NCI-H460 (cell line): Measurements from ENCODE around the gene PARVG. TPM values are rescaled to one million over a fixed set of nuclear protein-coding genes. Genes with fewer than 3 reads are reported as not detected.

Experiments
- DNase-seq: peaks from one replicate; pipeline ENCODE4 v3.0.0-alpha.2; 2016; ENCODE audit warnings: low read depth; ENCODE audit errors: extremely low read depth
- total RNA-seq: library from RNA; depleted of rRNA; stranded (reverse); fragments of >200 nt; shearing (Covaris generic); gene quantifications from 2 replicates; pipeline ENCODE4 v1.2.3, GENCODE V29; 2014

The PARVG gene
- total RNA-seq, 1 experiment from 2014 or later, result not detected

DNA sequence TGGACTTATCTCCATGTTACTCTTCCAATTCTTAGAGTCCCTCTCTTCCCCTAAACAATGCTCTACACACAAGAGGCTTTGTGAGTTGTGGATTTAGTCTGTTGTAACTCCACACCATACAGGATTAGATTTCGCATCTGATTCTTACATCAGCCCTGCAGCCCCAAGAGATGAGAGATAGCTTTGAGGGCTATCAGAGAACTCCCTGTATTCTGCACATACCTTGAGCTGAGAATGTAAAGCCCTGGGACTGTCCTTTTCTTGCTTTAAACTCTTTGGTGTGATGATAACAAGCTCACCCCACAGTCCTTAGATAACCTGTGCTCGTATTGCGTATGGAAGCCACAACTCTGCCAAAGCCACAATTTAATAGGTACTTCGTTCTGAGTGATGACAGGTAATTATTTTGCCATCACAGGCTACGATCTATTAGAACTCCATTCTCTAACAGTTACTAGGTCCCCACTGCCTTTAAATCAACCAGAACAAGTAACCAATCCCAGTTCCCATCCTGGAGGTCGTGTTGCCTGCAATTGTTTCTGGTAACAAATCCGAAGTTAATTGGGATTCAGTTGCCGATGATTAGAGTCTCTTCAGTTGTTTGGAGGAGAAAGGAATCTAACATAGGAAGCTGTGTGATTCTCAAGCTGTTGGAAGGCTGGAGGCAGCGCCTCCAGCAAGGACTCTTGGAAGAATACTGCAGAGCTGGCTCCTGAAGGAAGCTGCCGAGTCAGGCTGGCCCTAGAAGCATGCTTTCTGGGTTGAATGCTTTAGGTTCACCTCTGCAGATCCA is 1.3 kb upstream of the PARVG start:
- no peak for DNase-seq

DNA sequence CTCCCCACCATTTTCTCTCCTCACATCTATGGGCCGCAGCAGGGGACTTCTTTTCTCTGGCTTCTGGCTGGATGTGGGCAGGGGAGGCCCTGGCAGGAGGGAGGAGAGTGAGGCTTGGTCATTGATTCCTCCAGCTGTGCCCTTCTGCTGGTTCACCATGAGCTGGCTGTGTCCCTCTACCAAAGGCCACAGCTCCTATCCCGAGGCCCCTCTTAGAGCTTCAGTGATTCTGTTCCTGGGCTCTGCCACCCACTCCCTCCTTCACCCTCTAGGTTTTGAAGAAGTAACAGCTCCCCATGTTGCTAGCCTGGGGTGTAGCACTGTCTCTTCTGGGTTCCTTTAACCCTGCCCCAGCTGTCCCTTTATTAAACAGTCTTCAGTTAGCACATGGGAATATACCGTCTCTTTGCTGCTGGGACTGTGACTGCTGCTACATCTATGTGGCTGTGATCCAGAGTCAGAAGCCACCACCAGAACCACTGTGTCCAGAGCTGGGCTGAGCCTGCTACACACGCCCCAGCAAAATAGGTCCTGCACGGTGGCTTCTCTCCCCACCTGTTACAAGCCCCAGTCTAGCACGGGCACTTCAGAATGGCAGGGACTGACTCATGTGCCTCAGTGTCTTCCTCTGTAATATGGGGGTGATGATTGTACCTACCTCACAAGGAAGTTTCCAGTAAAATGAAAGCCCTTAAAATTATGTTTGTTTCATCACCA is 578 bp upstream of the PARVG start:
- no peak for DNase-seq

DNA sequence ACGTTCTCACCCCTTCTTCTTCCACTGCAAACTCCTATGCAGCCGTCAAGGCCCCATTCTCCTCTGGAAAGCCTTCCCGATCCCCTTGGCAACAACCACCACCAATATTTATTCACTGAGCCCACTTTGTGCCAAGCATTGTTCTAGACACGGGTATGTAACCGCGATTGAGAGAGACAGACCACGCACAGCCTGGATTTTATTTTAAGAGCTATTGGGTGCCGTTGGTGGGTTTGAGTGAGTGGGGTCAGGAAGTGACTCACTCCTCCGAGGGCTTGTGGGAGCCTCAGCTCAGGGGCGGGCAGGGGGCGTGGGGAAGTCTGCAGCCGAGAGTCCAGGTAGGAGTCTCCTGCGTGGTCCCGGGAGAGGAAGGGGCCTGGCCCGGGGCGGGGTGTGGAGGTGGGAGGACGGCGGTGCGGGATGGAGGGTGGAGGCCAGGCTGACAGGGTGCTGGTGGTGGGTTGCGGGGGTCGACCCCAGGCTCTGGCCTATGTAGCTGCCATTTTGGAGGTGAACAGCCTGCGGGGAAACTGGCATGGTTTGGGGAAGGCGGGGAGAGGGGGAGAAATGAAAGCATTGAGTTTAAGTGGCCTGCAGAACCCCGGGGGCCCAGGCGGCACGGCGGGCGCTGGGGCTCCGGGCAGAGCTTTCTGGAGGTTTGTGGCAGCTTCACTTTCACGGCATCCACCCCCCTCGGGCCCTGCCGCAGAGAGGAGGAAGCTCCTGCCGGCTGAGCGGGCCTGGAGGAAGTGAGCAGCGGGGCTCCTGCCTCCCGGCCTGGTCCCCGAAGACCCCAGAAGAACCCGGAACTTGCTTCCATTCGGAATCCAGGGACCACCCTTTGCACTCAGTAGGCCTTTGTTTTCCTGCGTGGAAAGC is 547 bp downstream of the PARVG start:
- no peak for DNase-seq

DNA sequence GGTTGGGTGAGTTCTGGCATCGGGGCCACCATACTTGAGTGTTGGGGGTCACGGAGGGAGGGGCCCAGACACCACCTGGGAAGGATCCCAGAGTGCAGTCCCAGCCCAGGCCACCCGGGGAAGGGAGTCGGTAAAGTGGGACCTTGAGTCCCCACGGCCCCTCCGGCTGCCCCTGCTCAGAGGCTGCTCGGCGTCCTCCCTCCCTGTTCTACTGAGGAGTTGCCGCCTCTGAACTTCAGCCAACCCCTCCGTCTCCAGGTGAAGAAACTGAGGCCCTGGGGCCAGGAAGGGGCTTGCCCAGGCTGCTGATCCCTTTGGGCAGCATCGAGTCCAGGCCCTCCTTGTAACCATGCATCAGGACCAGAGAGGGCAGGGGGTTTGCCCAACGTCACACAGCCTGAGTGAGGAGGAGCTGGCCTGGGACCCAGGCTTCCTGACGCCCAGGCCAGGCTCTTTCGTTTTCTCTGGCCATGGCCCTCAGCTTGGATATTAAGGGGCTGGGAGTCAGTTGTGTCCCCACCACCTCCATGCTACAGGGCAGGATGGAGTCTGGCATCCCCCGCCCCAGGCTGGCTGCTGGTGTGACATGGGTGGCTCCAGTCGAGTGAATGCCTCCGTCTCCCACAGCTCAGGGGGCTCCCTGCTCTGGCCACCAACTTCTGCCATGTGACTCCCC is 1.3 kb downstream of the PARVG start:
- no peak for DNase-seq

DNA sequence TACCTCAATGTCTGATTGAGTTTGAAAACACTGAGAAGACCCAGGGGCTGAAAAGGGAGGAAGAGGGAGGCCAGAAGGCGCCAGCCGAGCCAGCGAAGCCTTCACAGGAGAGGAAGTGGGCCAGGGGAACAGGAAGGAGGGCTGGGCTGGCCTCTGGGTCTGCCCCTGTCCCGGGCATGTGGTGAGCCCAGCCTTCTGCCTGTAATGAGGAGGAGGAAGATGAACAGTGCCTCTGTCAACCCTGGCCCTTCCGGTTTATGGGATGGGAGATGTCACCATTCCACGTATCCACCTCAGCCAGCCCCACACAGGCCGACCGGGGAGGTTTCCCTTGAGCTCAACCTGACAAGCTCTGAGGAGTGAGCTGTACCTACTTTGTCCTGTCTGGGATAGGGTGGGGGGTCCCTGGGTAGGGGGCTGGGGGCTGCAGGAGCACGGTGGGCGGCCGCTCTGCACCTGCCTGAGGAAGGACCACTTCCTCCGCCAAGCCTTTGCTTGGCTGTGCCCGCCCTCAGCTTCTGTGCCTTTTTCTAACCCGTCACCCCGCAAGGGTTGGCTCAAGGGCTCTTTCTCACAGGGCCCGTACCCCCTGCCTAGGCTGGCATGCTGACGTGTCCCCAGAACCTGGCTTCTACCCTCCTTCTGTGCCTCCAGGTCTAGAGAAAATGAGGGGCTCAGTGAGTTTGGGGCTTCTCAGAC is 2.0 kb downstream of the PARVG start:
- DNase-seq, result no peak

DNA sequence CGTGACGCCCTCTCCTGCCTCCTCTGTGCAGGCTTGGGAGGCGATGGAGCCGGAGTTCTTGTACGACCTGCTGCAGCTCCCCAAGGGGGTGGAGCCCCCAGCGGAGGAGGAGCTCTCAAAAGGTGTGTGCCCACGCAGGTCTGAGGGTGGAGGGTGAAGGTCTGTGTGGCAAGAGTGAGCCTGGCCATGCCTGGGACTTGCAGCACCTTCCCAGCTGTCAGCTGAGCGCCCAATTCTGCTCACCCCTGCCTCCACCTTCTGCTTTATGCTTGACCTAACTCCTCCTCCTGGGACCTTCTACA is 2.5 kb downstream of the PARVG start:
- no peak for DNase-seq

DNA sequence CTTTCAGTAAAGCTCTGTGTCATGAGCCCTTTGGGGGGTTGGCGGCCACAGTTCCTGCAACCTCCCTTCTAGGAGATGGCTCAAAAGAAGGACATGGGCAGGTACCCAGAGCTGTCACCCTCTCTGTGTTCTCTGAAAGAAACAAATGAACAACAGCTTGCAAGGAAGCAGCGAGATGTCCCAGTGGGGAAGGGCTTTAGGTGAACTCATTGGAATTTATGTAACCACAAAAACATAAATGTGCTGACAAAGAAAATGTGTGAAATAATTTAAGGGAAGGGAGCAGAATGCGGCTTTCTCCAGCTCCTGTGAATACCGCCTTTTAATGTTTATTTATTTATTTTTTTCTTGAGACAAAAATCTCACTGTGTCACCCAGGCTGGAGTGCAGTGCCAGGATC is 3.3 kb downstream of the PARVG start:
- no peak for DNase-seq

DNA sequence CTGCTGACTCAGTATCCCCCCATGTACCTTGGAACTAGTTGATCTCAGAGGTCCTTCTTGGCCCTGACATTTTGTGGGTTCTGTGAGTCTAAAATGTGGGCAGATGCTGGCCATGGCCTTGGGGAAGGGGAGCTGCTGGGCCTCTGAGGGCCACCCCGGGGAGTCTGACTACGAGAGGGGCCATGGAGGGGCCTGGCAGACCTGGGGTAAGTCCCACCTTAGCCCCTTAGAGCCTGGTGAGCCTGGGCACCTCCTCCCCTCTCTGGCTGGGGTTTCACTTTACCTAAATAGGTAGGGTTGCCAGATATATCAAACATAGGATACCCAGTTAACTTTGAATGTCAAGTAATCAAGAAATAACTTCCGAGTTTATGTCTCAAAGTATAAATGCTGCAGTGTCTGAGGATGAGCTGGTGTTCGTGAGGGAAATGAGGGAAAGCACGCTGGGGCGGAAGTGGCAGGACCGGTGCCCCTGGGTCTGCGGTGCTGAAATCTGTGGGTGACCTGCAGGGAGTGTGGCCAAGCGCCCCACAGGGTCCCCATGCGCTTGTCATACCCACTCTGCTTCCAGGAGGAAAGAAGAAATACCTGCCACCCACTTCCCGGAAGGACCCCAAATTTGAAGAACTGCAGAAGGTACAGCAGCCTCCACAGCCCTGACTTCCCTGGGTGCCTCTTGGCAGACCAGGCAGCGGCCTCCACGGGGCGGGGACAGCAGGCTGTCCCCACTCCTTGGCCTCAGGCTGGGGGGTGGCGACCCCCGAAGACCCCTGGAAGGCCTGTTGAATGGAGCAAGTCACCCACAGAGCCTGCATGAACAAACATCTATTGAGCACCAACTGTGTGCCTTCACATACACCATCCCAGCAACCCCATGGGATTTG is 4.8 kb downstream of the PARVG start:
- DNase-seq, result no peak

DNA sequence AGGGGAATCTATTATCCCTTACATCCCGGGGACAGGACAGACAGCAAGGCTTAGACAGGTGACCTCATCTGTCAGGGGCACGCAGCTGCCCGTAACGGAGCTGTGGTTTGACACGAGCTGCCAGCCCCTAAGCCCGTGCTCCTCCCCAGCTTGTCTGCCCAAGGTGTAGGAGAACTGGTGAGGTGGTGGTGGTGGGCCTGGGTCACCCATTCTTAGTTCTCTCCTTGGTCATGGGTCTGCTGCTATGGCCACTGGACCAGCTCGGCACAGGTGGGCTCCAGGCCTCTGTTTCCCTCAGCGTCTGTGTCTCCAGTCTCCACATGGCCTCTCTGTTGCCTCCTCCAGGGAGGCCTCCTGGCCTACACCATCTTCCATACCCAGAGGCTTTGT is 5.4 kb downstream of the PARVG start:
- DNase-seq, result no peak

DNA sequence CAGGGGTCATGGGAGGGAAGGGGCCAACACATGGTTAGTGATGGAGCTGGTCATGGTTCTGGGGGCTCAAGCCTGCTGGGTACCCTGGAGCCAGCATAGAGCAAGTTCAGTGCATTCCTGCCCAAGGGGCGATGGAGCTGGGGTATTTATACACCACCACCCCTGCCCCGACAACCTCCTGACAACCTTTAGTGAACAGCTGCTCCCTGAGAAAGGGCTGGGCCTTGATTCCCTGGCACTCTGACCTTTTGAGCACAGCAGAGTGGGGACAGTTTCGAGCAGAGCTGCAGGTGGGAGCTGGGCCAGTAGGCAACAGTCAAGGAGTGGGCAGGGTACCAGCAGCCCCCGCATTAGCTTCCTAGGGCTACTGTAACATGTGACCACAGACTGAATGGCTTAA is 6.0 kb downstream of the PARVG start:
- DNase-seq, result no peak

DNA sequence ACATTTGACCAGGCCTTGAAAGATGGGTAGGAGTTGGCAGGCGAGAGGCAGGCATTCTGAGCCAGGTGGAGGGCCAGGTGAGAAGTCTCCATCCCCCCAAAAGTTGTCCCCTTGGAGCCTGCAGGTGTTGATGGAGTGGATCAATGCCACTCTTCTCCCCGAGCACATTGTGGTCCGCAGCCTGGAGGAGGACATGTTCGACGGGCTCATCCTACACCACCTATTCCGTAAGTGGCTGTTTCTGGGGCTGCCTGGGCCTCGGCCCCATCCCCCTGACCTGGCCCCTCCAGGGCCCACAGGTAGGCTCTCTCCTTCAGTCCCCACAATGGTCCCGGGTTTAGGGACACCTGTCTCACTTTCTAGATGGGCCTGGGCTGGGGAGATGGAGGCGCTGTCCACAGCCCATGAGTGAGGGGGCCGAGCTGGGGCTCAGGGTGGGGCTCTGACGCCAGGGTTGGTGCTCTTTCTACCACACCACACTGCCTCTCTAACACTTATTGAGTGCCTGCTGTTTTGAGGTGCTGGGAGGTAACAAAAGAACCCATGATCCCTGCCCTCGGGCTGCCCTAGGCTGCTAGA is 7.0 kb downstream of the PARVG start:
- no peak for DNase-seq

DNA sequence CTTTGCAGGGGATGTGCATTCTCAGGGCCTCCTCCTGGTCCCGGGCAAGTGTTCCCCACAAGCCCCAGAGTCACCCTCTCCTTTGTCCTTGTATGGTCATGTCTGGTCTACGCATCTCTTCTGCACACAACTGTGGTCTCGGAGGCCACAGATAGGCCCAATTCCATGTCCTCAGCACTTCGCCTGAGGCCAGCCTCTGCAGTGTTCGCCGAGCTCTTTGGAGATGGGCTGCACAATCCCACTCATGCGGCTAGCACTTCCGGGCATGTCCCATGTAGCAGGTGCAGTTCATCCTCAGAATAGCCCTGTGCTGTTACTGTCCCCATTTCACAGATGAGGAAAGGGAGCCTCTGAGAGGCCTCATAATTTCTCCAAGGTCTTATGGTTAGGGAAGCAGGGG is 7.6 kb downstream of the PARVG start:
- no peak for DNase-seq

DNA sequence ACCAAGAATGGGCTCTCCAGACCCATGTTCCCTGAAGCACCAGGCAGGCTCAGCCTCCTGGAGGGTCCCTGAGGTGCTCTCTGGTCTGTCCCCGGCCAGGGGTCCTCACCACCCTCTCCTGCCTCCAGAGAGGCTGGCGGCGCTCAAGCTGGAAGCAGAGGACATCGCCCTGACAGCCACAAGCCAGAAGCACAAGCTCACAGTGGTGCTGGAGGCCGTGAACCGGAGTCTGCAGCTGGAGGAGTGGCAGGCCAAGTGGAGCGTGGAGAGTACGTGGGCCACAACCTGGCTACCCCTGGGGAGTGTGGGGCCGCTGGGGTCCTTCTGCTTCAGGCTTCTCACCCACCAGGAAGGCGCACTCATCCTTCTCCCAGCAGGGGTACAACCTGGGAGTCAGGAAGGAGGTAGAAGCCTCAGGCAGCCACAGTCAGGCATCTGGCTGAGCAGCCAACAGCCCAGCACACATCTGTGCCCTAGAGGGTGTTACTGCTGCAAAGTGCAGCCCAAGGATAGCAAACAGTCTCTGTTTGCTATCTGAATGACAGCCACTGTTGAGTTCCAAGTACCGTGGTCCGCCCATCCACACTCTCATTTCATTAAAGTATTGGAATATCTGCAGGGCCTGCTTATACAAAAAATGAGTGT is 8.4 kb downstream of the PARVG start:
- DNase-seq, result no peak

DNA sequence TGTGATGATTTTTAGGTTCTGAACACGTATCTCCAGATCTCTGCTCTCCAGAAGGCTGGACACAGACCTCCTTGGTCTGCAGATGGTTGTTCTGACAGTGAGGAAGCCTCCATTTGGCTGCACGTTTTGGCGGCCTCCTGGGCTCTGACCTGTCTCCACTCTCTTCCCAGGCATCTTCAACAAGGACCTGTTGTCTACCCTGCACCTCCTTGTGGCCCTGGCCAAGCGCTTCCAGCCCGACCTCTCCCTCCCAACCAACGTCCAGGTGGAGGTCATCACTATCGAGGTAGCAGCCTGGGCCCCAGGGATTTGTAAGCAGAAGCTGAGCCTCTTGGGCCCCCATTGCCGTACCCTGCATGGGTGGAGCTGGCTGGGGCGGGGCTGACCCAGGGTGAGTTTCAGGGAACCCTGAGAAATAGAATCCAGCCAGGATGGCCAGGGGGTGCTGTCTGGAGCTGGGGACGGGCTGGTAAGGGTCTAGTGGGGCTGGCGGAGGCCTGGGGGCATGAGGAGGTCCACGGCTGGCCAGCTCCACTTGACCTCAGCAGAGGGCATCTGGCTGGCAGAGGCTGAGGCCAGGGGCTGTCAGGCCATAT is 9.8 kb downstream of the PARVG start:
- DNase-seq, result no peak

DNA sequence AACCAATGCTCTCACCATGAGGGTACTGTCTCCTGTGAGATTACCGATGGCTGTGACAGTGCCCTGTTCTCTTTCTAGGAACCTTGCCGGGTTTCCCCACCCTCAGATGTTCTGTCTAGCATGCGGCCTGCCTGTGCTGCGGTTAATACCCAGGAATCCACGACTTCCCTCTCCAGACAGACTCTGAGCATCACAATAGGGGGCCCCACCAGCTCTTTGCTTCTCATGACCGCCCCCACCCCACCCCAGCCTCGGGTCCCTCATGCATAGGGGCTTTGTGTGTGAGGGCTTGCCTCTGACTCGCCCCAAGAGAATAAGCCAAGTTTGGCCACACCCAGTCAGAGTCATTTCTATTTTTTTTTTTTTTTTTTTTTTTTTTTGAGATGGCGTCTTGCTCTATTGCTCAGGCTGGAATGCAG is 10.3 kb downstream of the PARVG start:
- no peak for DNase-seq

DNA sequence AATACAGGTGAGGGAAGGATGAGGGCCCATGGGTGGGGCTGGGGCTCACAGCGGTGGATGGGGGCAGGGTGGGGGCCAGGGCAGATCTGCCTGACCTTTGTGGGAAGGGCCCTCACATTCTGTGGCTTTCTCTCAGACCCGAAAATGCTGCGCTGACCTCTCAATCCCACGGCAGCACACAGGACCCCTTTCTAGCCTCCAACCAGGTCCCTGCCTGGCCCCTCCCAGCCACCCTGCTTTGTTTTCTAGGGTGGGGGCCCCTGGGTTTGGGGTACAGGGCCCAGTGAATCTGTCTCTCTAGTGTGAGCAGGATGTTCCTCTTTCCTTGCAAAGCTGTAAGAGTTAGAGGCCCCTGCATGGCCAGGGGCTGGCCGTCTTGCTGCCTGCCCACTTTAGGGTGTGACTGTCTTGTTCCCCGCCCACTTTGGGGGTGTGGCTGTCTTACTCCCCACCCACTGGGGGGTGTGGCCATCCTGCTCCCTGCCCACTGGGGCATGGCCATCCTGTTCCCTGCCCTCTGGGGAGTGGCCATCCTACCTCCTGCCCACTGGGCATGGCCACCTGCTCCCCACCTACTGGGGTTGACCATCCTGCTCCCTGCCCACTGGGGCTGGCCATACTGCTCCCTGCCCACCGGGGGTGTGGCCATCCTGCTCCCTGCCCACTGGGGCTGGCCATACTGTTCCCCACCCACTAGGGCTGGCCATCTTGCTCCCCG is 11.5 kb downstream of the PARVG start:
- no peak for DNase-seq

DNA sequence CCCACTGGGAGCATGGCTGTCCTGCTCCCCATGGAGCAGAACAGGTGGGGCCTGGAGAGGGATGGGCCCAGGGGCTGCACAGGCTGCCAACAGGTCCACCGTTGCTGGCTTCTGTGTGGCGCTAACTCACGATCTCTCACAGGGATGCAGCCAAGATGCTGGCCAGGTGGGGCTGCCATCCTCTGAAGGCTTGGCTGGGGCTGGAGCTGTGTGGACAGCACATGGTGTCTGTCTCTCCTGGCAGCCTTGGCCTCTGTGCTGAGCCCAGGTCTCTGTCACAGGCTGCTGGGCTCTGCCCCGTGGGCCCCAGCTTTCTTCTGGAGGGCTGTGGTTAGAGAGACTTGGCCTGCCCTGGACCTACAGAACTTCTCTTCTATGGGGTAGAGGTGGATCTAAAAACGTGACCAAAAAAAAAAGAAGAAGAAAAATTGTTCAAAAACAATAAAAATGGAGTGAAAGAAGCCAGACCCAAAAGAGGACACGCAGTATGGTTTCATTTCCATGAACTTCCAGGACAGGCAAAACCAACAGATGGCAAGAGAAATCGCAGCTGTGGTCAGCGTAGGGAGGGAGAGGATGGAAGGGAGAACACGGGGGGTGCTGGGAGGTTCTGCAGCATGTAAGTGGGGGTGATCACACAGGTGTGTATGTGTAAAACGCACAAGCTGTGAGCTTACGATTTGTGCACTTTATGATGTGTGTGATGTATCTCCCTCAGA is 12.2 kb downstream of the PARVG start:
- DNase-seq, result no peak
